ENCODE data around the gene PLA2G2D. TPM values are rescaled to one million over a fixed set of nuclear protein-coding genes. Genes with fewer than 3 reads are reported as not detected.

The PLA2G2D gene
- total and polyA plus RNA-seq, 2 of the 13 experiments (the other 11 are each of a cell fraction or from before 2014, with no cell fraction given), result not detected

GRCh38 chr1:20136249-20136648 lies 16.9 kb upstream of the PLA2G2D start:
- no peak overlapping the region for H3K27ac ChIP-seq (ENCODE audit: extremely low read length, insufficient read depth, low read length)
- ATAC-seq (no peak), DNase-seq (ENCODE audit: low spot score) (no peak), FAIRE-seq (no peak)
- no peak overlapping the region for H2AFZ ChIP-seq (ENCODE audit: low read length)
- H3K9ac ChIP-seq (ENCODE audit: insufficient read depth, low read depth, low read length), result no peak overlapping the region
- TF ChIP-seq ISX (CRISPR knock-in tag; conservative IDR thresholded peaks at IDR 0.05), result no peak
- TF ChIP-seq MXD4 (CRISPR knock-in tag; IDR thresholded peaks at IDR 0.05), result no peak
- TF ChIP-seq ZNF776 (CRISPR knock-in tag; IDR thresholded peaks at IDR 0.05), result no peak
- no peak for TF ChIP-seq JARID2 (CRISPR knock-in tag; IDR thresholded peaks at IDR 0.05; ENCODE audit: insufficient replicate concordance)
- no peak for TF ChIP-seq TBX2 (CRISPR knock-in tag; IDR thresholded peaks at IDR 0.05; ENCODE audit: borderline replicate concordance)
- no peak for TF ChIP-seq NFIC (IDR thresholded peaks at IDR 0.05; ENCODE audit: low read length)
- TF ChIP-seq TAF1 (CRISPR knock-in tag; IDR thresholded peaks at IDR 0.05), result no peak
- no peak for TF ChIP-seq ZNF513 (CRISPR knock-in tag; conservative IDR thresholded peaks at IDR 0.05)
- no peak for TF ChIP-seq ZNF558 (CRISPR knock-in tag; IDR thresholded peaks at IDR 0.05; ENCODE audit: borderline replicate concordance)
- TF ChIP-seq JUNB (CRISPR knock-in tag; IDR thresholded peaks at IDR 0.05; ENCODE audit: borderline replicate concordance), result no peak
- no peak for TF ChIP-seq DPF2 (CRISPR knock-in tag; IDR thresholded peaks at IDR 0.05; ENCODE audit: borderline replicate concordance, low read depth)
- TF ChIP-seq ZNF720 (CRISPR knock-in tag; IDR thresholded peaks at IDR 0.05), result no peak
- no peak for TF ChIP-seq BORCS8-MEF2B (CRISPR knock-in tag; IDR thresholded peaks at IDR 0.05)
- ChIA-PET POLR2A (no interaction called here), CTCF (ENCODE audit: low intra/inter-chr PET ratio, low total read pairs) (no interaction called here)
- WGBS (ENCODE audit: low lambda C conversion rate), result 65% methylated on average over 3 of the region's 3 CpGs
- 0 out of 5 replicates have a peak, but pooled peaks cover 1 to 9% of the 10 kb centered on the region in 2 experiments for H3K27me3 ChIP-seq (ENCODE audit: control insufficient read depth in 1 of 2, insufficient read depth in 2 of 2, low read length in 2 of 2)
- intact Hi-C loops (cut with micrococcal nuclease; ENCODE audit: unreplicated experiment), result no loop called here
- no peaks in the 10 kb centered on the region for H3K36me3 ChIP-seq (replicated peaks in 1 of 2; ENCODE audit: control insufficient read depth in 1 of 2, insufficient read depth in 2 of 2, low read length in 2 of 2)
- H3K9me3 ChIP-seq (ENCODE audit: low read length), result no peaks in the 10 kb centered on the region
- no TSS peak for BruUV-seq (replicated peaks)
- H3K4me1 ChIP-seq (ENCODE audit: insufficient read depth, low read length), result no peaks in the 10 kb centered on the region
- in situ Hi-C loops (cut with HindIII; ENCODE audit: extremely low pct_ligation_motif_present, low pct_unique_long_range_greater_than_20kb), result no loop called here
- no peak overlapping the region for H3K4me2 ChIP-seq (ENCODE audit: low read depth, low read length)
- H3K79me2 ChIP-seq (ENCODE audit: insufficient read depth, low read length), result no peaks in the 10 kb centered on the region
- no peak overlapping the region for H3K4me3 ChIP-seq (replicated peaks in 1 of 3; ENCODE audit: insufficient read depth in 1 of 3, low read depth in 2 of 3, low read length in 3 of 3)
- no peaks in the 10 kb centered on the region for H4K20me1 ChIP-seq (ENCODE audit: insufficient read depth, low read length)
